ENCODE measurements around the gene BRD7.

GRCh38 chr16:50377001-50377400 is 8.2 kb upstream of the BRD7 start:
- TF ChIP-seq CTCF (IDR thresholded peaks at IDR 0.05 in 8 of 11, conservative IDR thresholded peaks at IDR 0.05 in 3 of 11) (no peak), POLR2AphosphoS5 (IDR thresholded peaks at IDR 0.05) (no peak), POLR2A (IDR thresholded peaks at IDR 0.05) (no peak)
